LNCAP (cell line): ENCODE measurements around the gene TMEM132E.

Source experiments
- CTCF ChIP-seq: fragments of 450-650 bp; IDR thresholded peaks from 2 replicates; pipeline ENCODE4 v1.5.1; 2017; ENCODE audit warnings: mild to moderate bottlenecking

TMEM132E gene

GRCh38 chr17:34672176-34672785 lies 92.9 kb downstream of the TMEM132E start:
- no peak for TF ChIP-seq CTCF

- no peak for TF ChIP-seq CTCF
These were observed 94.1 kb downstream of the TMEM132E start for GRCh38 chr17:34673516-34673915.

GRCh38 chr17:34673995-34674890 lies 94.9 kb downstream of the TMEM132E start:
- no peak for TF ChIP-seq CTCF

- no peak for TF ChIP-seq CTCF
These were observed 95.8 kb downstream of the TMEM132E start for GRCh38 chr17:34675143-34675542.

GRCh38 chr17:34675605-34676004 lies 96.2 kb downstream of the TMEM132E start:
- no peak for TF ChIP-seq CTCF

- no peak for TF ChIP-seq CTCF
These were observed 100.8 kb downstream of the TMEM132E start for GRCh38 chr17:34680151-34680550.

GRCh38 chr17:34682305-34682704 lies 102.9 kb downstream of the TMEM132E start:
- TF ChIP-seq CTCF = no peak
